ENCODE results near the gene ACOT11. TPM values are rescaled to one million over a fixed set of nuclear protein-coding genes. Genes with fewer than 3 reads are reported as not detected.
"Not testable (repeated sequence)": the region's sequence is repeated elsewhere in the genome, so short reads cannot be mapped to it uniquely, and the experiment has no call there.

The ACOT11 gene
- total RNA-seq, 1 donor from 2014 or later, result 3.4 TPM

- FAIRE-seq (no peak), DNase-seq (ENCODE audit: low read depth) (peak; percentile 57)
- no peaks in the 10 kb centered on the region for H3K36me3 ChIP-seq (ENCODE audit: control insufficient read depth, insufficient read depth, low read length)
- TF ChIP-seq CTCF (IDR thresholded peaks at IDR 0.05; ENCODE audit: insufficient read depth, low read length, severe bottlenecking), result no peak
- no peak overlapping the region for H3K4me3 ChIP-seq (ENCODE audit: low read depth, low read length)
- H3K27me3 ChIP-seq (ENCODE audit: control insufficient read depth, insufficient read depth, low read length), result no peaks in the 10 kb centered on the region
These were observed 31.6 kb upstream of the ACOT11 start for GRCh38 chr1:54516249-54516920.

DNA sequence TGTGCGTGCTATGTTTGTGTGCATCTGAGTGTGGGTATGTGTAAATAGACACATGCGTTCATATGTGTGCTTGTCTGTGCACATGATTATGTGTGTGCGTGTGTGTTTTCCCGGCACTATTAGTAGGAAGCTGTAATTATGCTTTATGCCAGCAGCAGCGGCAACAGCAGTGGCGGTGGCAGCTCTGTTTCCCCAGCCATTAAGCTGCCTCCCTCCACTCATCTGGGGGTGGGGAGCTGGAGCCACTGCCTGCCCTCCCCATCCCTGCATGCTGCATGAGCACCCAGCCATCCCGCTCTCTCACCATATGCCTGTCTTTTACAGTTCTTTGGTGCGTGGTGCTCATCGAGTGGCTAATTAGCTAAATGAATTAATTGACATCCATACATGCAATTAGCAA, 30.5 kb upstream of the ACOT11 start:
- FAIRE-seq, result no peak
- TF ChIP-seq CTCF (IDR thresholded peaks at IDR 0.05; ENCODE audit: insufficient read depth, low read length, severe bottlenecking), result no peak
- DNase-seq (ENCODE audit: low read depth), result no peak
- Histone ChIP-seq H3K27me3 (ENCODE audit: control insufficient read depth, insufficient read depth, low read length) (no peaks in the 10 kb centered on the region), H3K36me3 (ENCODE audit: control insufficient read depth, insufficient read depth, low read length) (no peaks in the 10 kb centered on the region), H3K4me3 (ENCODE audit: low read depth, low read length) (no peak overlapping the region)

GRCh38 chr1:54518489-54518888, 29.5 kb upstream of the ACOT11 start:
- TF ChIP-seq CTCF (IDR thresholded peaks at IDR 0.05; ENCODE audit: insufficient read depth, low read length, severe bottlenecking), result no peak
- DNase-seq (ENCODE audit: low read depth), result no peak
- no peak for FAIRE-seq
- Histone ChIP-seq H3K27me3 (ENCODE audit: control insufficient read depth, insufficient read depth, low read length) (no peaks in the 10 kb centered on the region), H3K36me3 (ENCODE audit: control insufficient read depth, insufficient read depth, low read length) (no peaks in the 10 kb centered on the region), H3K4me3 (ENCODE audit: low read depth, low read length) (no peak overlapping the region)

DNA sequence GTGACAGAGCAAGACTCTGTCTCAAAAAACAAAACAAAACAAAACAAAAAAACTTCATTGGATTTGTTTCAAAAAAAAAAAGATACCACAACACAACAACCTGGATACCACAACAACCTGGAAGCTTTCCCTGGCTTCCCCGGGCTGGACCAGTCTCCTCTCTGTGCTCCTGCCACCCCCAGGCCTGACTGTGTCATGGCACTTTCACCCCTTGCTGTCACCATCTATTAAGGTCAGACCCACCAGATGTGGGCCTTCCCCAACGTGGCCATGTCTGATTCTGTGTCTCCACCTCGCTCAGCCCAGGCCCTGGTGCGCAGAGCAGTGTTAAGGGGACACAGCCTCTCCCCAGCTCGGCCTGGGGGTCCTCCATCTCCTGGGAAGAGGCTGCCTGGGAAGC, 28.3 kb upstream of the ACOT11 start:
- H3K36me3 ChIP-seq (ENCODE audit: control insufficient read depth, insufficient read depth, low read length), result no peaks in the 10 kb centered on the region
- peak; percentile 2 for TF ChIP-seq CTCF (IDR thresholded peaks at IDR 0.05; ENCODE audit: insufficient read depth, low read length, severe bottlenecking)
- no peak overlapping the region for H3K4me3 ChIP-seq (ENCODE audit: low read depth, low read length)
- FAIRE-seq (no peak), DNase-seq (ENCODE audit: low read depth) (no peak)
- H3K27me3 ChIP-seq (ENCODE audit: control insufficient read depth, insufficient read depth, low read length), result no peaks in the 10 kb centered on the region

DNA sequence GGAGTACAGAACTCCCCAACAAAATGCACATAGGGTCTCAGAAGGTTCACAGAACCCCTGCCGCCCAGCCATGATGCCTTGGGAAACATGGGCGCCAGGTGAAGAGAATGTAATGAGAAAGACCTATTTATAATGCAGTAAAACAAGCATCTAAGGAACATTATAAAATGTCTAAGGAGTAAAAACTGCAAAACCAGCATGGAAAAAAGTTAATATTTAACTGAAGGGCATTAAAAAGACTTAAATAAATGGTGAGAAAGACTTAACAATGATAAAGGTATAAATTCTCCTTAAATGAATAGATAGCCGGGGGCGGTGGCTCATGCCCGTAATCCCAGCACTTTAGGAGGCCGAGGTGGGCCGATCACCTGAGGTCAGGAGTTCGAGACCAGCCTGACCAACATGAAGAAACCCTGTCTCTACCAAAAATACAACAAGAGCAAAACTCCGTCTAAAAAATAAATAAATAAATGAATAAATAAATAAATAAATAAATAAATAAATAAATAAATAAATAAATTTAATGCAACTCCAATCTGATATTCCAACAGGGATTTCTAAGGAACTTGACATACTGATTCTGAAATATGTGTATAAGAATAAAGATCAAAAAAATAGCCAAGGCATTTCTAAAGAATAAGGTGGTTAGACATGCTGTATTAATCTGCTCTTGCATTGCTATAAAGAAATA, 27.3 kb upstream of the ACOT11 start:
- FAIRE-seq (no peak), DNase-seq (ENCODE audit: low read depth) (no peak)
- H3K4me3 ChIP-seq (ENCODE audit: low read depth, low read length), result no peak overlapping the region
- H3K27me3 ChIP-seq (ENCODE audit: control insufficient read depth, insufficient read depth, low read length), result no peaks in the 10 kb centered on the region
- TF ChIP-seq CTCF (IDR thresholded peaks at IDR 0.05; ENCODE audit: insufficient read depth, low read length, severe bottlenecking), result no peak
- H3K36me3 ChIP-seq (ENCODE audit: control insufficient read depth, insufficient read depth, low read length), result no peaks in the 10 kb centered on the region

- H3K36me3 ChIP-seq (ENCODE audit: control insufficient read depth, insufficient read depth, low read length); H3K27me3 ChIP-seq (ENCODE audit: control insufficient read depth, insufficient read depth, low read length); DNase-seq (ENCODE audit: low read depth); H3K4me3 ChIP-seq (ENCODE audit: low read depth, low read length); FAIRE-seq: not testable (repeated sequence)
These were observed 21.5 kb upstream of the ACOT11 start for GRCh38 chr1:54526565-54526964.

All from bronchial epithelial cell (primary cell).